HG03521 (cell line): Measurements from ENCODE around the gene ABCF3.

Source experiments
- ATAC-seq: cut with Tn5 transposase; IDR thresholded peaks from one replicate; pipeline ENCODE4 v1.9.1; 2021; ENCODE audit warnings: mild to moderate bottlenecking, moderate library complexity; ENCODE audit not compliant: unreplicated experiment

ABCF3 gene

DNA sequence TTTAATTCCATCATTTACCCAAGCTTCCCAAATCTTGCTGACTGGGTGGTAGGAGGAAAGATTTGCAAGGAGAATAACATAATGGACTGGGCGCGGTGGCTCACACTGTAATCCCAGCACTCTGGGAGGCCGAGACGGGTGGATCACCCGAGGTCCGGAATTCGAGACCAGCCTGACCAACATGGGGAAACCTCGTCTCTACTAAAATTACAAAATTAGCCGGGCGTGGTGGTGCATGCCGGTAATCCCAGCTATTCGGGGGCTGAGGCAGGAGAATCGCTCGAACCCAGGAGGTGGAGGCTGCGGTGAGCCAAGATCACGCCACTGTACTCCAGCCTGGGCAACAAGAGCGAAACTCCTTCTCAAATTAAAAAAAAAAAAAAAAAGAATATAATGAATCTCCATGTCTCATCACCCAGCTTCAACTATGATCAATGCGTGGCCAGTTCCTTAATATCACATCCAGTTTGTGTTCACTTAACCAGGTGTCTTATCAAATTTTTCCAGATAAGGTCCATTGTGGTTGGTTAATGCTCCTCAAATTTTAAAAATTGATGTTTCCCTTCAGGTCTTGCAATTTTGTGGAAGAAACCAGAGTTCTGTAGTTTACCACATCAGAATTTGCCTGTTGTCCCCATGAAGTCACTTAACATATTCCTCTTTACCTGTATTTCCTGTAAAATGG, 1.3 kb upstream of the ABCF3 start:
- ATAC-seq: no peak

- peak; percentile 91 for ATAC-seq
Measured at GRCh38 chr3:184185461-184186183, 377 bp upstream of the ABCF3 start.

DNA sequence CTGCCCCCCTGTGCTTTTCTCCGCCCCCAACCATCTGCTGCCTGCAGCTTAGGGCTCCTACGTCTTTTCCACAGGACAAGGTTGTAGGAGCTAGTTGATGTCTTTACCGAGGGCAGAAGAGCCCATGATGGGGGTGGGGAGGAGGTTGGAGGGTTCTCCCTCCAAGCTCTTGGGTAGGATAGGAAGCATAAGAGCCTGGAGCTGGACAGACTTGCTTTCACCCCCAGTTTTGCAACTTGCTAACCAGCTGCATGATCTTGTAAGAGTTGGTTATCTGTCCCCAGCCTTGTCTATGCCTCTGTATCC, 856 bp downstream of the ABCF3 start:
- no peak for ATAC-seq

DNA sequence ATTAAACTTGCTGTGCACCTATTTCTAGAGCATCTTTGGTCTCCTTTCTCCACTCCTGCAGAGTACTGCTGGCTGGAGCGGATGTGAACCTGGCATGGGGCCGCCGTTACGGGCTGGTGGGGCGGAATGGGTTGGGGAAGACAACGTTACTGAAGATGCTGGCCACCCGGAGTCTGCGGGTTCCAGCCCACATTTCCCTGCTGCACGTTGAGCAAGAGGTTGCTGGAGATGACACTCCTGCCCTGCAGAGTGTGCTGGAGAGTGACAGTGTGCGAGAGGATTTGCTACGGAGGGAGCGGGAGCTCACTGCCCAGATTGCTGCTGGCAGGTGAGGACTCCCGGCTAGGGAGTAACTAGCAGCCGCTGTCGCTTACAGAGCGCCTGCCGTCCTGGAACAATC, 2.1 kb downstream of the ABCF3 start:
- no peak for ATAC-seq

DNA sequence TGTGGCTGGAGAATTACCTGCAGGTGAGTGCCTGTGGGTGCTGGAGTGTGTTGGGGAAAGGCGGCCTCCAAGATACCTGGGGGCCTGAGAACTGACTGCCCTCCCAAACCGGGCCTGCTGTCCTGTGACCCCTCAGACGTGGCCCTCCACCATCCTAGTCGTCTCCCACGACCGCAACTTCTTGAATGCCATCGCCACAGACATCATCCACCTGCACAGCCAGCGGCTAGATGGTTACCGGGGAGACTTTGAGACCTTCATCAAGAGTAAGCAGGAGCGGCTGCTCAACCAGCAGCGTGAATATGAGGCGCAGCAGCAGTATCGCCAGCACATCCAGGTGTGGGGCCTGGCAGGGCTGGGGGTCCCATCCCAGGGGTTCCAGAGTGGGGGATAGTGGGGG, 3.4 kb downstream of the ABCF3 start:
- no peak for ATAC-seq

DNA sequence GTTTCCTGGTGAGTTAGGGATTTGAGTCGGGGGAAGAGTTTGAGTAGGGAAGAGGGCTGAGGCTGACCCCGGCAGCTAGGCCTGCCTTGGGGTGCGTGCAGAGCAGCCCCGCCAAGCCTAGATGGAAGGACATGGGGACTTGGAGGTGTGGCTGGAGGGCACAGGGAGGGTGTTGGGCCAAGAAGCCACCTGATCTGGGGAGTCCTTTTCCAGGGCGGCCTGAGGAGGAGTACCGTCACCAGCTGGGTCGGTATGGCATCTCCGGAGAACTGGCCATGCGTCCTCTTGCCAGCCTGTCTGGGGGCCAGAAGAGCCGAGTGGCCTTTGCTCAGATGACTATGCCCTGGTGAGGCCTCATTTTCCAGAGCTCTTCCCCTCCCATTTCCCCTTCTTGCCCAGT, 6.9 kb downstream of the ABCF3 start:
- no peak for ATAC-seq

DNA sequence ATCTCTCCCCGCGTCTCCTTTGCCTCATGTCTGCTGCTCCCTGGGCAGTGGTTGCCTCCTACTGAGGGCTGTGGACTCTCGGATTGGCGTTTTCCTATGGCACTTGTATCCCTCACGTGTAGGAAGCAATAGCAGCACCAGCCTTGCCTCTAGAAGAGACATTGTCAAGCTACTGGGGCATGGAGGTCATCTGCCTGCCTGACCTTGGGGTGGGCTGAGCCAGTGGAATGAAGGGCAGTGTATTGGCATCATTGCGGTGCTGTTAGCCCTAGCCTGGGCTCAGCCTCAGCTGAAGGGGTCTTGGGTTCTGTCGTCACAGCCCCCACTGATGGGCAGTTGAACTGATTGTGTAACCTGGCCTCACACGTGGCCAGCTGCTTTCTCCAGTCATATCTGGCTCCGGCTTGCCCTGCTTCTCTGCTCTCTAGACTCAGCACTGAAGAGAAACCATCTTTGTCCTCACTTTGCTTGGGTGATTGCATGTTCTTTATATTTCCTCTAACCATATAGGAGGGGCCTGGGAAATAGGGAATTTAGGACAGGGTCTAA, 8.1 kb downstream of the ABCF3 start:
- no peak for ATAC-seq

- ATAC-seq: no peak
Measured at GRCh38 chr3:184196536-184196935, 10.5 kb downstream of the ABCF3 start.

GRCh38 chr3:184198509-184198908, 12.5 kb downstream of the ABCF3 start:
- ATAC-seq: no peak

DNA sequence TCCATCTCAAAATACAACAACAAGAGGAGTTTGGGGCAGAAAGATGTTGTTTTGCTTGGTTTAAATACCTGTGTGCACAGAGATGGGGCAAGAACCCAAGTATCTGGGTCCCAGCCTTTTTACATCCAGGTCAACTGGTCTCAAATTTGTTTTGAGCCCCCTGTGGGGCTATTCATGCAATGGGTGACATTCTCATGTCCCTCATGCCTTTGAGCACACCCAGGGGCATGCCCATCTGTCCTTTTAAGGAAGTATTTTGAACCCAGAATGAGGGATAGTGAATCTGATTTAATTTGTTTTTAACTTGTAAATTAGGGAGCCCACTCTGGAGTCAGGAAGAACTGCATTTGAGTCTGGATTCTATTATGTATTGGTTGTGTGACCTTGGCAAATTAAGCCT, 14.8 kb downstream of the ABCF3 start:
- no peak for ATAC-seq

- ATAC-seq: no peak
Measured at GRCh38 chr3:184203526-184203925, 17.5 kb downstream of the ABCF3 start.

GRCh38 chr3:184209146-184209923, 23.3 kb downstream of the ABCF3 start:
- ATAC-seq: no peak

GRCh38 chr3:184211297-184211696, 25.3 kb downstream of the ABCF3 start:
- ATAC-seq: no peak

DNA sequence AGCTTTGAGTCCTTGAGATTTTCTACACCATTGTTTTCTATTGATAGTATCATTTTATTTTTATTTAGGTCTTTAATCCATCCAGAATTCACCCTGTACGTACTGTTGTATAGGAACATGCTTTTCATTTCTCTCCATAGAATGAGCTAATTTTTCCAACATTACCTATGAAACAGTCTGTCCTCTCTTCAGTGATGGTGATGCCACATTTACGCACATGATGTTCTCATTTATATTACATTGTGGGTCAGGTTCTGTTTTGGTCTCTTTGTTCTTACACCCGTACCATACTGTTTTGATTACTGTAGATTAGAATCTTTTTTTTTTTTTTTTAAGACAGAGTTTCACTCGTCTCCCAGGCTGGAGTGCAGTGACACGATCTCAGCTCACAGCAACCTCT, 25.7 kb downstream of the ABCF3 start:
- ATAC-seq: no peak

- ATAC-seq: no peak
Measured at GRCh38 chr3:184218814-184219213, 32.8 kb downstream of the ABCF3 start.

DNA sequence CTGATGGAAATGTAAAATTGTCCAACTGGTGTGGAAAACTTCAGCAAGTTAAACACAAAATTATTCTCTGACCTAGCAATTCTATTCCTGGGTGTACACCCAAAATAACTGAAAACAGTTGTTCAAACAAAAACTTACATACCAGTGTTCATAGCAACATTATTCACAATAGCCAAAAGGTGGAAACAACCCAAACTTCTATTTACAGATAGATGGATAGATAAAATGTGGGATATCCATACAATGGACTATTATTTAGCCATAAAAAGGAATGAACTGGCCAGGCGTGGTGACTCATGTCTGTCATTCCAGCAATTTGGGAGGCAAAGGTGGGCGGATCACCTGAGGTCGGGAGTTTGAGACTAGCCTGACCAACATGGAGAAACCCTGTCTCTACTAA, 36.5 kb downstream of the ABCF3 start:
- ATAC-seq: no peak

- no peak for ATAC-seq
Measured at GRCh38 chr3:184223946-184224345, 37.9 kb downstream of the ABCF3 start.

DNA sequence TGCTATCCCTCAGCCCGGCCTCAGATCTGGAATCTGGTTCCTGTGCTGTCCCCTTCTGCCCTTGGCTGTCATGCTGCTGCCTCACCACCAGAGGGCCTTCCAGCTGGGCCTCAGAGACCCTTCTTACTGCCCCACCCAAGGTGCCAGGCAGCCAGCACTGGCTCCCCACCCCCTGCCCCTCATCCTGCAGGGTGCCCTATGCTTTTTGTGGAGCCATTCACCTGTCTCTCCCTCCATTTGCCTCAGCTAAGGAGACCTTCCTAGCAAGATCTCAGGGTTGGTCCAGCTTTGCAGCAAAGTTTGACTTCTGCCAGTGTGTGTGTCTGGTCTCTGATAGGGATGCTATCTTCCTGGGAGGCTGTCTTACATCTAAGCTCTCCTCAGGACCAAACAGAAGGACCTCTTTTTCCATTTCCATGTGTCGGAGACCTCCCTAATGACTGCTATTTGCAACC, 41.5 kb downstream of the ABCF3 start:
- peak; percentile 42 for ATAC-seq

GRCh38 chr3:184228376-184229137, 42.6 kb downstream of the ABCF3 start:
- no peak for ATAC-seq

DNA sequence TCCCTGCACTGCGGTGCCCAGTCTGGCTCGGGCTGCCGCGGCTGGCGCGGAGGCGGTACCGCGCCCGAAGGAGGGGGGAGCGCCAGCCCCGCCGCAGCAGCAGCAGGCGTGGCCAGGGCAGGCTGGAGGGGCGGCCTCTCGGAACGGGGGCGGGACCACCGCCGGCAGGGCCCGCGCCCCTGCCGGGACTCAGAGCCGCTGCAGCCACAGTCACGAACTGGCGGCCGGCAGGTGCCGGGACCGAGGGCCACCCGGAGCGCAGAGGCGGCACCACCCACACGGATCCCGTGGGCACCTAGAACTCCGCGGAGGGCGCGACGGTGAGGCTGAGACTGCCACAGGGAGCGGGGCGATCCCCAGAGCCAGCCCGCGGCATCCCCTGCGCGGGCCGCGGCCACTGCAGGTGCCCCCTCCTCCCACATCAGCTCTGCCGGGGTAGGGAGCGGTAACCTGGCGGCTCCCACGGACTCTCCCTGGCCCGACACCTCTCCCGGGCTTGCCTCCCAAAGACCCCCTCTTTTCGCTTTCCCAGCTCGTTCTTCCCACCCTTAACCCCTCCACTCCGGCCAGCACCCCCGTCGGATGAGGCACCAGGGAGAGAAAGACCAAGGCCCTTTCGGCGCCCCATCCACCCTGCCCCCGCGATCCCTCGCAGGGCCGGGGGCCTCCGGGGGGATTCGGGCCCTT, 43.5 kb downstream of the ABCF3 start, which contains the start of gene VWA5B2:
VWA5B2 (plus strand) TSS at position 192 of the 687 bp plus-strand sequence. CDS start 944 bp downstream, outside the sequence.
- ATAC-seq: peak; percentile 73
